ENCODE measurements around the gene SNX32. TPM values are rescaled to one million over a fixed set of nuclear protein-coding genes. Genes with fewer than 3 reads are reported as not detected.
"Not testable (repeated sequence)": the region's sequence is repeated elsewhere in the genome, so short reads cannot be mapped to it uniquely, and the experiment has no call there.

The SNX32 gene
- polyA plus RNA-seq, 4 donors = 1.4 to 3.5 (median 2.6) TPM

DNA sequence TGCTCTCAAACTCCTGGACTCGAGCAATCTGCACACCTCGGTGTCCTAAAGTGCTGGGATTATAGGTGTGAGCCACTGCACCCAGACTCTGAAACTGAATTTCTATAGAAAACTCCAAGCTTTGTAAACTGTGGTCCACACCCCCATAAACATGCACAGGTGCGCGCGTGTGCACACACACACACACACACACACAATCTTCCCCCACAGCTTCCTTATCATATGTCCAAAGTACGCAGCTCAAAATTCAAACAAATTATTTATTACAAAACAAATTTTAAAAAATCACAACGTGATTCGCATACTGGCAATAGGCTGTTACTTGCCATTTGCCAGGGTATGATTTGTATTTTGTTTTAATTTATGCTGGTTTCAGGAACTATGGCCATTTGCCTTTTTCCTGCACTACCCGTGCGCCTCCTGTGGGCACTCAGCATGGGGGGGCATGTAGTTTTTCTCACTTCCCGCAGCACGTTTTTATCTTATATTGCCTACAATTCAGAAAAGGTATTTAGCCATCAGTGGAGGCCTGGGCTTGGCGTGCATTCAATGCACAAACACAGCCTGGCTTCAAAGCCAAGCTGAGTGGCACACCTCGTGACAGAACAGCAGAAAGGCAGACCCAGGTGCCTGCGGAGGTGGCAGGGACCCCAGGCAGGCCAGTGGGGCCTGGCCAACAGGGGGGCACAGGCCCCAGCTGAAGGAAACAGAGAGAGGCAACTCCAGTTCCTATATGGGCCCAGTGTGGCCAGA, 10.8 kb upstream of the SNX32 start:
- no peak for DNase-seq (ENCODE audit: low read depth in 4 of 4, low spot score in 3 of 4)

DNA sequence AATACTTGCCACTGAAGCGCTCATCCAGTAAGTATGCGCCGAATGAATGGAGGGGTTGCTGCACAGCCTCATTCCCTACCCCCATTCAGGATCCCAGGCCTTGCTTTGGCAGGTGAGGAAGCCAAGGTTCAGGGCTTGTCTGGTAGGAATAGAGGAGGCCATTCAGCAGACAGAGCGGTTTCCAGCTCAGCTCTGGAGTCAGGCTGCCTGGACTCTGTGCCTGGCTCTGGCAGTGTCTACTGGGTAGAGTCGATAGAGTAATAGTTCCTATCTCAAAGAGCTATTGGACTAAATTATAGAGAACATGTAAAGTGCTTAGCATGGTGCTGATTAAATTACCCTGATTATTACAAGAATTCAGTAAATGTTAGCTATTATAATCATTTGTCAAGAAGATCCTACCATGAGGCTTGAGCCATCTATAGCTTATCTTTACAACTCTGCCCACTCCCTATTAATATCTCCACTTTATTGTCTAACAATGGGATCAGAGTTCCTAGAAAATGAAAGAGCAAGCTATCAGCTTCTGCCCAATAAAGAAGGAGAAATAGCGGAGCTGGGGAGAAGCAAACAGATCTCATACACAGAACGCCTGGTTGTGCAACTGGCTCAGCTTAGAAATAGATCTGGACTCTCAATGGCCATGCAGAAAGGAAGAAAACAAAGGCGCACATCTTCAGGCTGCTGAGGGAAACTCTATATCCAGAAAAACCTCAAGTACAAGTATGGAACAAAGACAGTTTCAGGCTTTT, 6.6 kb upstream of the SNX32 start:
- DNase-seq (ENCODE audit: low read depth in 4 of 4, low spot score in 3 of 4) = no peak

GRCh38 chr11:65829459-65829858, 4.3 kb upstream of the SNX32 start:
- DNase-seq (ENCODE audit: low read depth in 4 of 4, low spot score in 3 of 4) = no peak

DNA sequence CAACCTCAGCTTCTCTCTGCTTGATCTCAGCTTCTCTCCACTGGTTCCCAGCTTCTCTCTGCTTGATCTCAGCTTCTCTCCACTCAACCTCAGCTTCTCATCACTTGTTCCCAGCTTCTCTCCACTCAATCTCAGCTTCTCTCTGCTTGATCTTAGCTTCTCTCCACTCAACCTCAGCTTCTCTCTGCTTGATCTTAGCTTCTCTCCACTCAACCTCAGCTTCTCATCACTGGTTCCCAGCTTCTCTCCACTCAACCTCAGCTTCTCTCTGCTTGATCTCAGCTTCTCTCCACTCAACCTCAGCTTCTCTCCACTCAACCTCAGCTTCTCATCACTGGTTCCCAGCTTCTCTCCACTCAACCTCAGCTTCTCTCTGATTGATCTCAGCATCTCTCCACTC, 1.5 kb upstream of the SNX32 start:
- DNase-seq (ENCODE audit: low read depth in 4 of 4, low spot score in 3 of 4) = not testable (repeated sequence)

- DNase-seq (ENCODE audit: low read depth in 4 of 4, low spot score in 3 of 4) = no peak
These were observed 439 bp downstream of the SNX32 start for GRCh38 chr11:65834202-65834601.

GRCh38 chr11:65842144-65842543, 8.4 kb downstream of the SNX32 start:
- no peak for DNase-seq (ENCODE audit: low read depth in 4 of 4, low spot score in 3 of 4)

DNA sequence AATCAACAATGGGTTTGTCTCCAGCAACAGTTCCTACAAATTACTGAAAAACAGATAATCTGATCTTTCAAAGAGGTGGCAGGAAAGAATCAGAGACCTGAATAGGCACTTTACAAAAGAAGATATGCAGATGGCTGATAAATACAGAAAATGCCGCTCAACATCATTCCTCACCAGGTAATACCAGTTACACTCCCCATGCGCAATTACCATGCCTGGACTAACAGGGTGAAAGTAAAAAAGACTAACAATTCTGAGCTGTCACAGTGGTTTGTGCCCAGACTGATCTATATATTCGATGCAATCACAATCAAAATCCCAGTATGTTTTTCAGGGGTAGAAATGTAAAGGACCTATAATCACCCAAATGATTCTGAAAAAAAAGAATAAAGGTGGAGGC, 10.0 kb downstream of the SNX32 start:
- DNase-seq (ENCODE audit: low read depth in 4 of 4, low spot score in 3 of 4) = no peak

- no peak for DNase-seq (ENCODE audit: low read depth in 4 of 4, low spot score in 3 of 4)
These were observed 10.6 kb downstream of the SNX32 start for GRCh38 chr11:65844231-65844872.

DNA sequence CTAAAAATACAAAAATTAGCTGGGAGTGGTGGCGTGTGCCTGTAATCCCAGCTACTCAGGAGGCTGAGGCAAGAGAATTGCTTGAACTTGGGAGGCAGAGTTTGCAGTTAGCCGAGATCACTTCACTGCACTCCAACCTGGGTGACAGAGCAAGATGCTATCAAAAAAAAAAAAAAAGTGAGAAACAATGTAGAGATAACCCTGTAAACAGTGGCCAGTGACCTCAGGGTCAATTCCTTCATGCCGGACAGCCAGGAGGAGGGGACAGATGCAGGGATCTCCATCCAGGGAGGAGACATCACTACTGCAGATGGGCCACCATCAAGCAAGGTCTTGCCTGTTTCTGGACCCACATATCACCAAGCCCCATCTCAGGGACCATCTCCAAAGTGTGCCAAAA, 14.0 kb downstream of the SNX32 start:
- DNase-seq (ENCODE audit: low read depth in 4 of 4, low spot score in 3 of 4) = no peak

DNA sequence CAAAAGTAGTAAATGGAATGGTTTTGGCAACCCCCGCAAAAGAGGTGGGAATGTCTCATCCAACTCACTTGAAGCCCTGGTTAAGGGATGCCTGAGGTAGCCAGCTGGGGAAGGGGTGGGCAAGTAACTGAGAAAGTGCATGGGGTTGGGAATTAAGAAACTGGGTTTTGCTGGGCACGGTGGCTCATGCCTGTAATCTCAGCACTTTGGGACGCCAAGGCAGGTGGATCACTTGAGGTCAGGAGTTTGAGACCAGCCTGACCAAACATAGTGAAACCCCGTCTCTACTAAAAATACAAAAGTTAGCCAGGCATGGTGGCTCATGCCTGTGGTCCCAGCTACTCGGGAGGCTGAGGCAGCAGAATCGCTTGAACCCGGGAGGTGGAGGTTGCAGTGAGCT, 14.9 kb downstream of the SNX32 start:
- DNase-seq (ENCODE audit: low read depth in 4 of 4, low spot score in 3 of 4) = not testable (repeated sequence)

DNA sequence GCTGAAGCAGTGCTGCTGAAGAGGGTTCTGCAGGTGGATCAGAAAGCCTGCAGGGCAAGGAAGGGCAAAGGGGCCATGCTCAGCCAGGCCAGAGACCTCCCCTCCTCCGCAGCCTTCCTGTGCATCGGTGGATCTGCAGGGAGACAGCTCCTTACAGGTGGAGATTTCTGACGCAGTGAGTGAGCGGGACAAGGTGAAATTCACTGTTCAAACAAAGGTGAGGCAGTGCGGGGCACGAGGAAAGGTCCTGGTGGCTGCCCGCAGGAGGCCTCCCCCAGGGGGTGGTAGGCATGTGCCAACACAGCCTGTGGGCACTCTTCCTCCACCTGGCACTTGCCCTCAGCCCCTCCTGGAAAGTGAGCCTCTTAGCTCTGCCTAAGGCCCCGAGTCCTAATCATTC, 15.6 kb downstream of the SNX32 start:
- no peak for DNase-seq (ENCODE audit: low read depth in 4 of 4, low spot score in 3 of 4)

GRCh38 chr11:65849771-65850216, 16.0 kb downstream of the SNX32 start:
- no peak for DNase-seq (ENCODE audit: low read depth in 4 of 4, low spot score in 3 of 4)

GRCh38 chr11:65850217-65851082, 16.7 kb downstream of the SNX32 start:
- no peak for DNase-seq (ENCODE audit: low read depth in 4 of 4, low spot score in 3 of 4)

GRCh38 chr11:65851083-65851579, 17.4 kb downstream of the SNX32 start:
- DNase-seq (ENCODE audit: low read depth in 4 of 4, low spot score in 3 of 4) = no peak

GRCh38 chr11:65851811-65852507, 18.2 kb downstream of the SNX32 start:
- no peak for DNase-seq (ENCODE audit: low read depth in 4 of 4, low spot score in 3 of 4)

DNA sequence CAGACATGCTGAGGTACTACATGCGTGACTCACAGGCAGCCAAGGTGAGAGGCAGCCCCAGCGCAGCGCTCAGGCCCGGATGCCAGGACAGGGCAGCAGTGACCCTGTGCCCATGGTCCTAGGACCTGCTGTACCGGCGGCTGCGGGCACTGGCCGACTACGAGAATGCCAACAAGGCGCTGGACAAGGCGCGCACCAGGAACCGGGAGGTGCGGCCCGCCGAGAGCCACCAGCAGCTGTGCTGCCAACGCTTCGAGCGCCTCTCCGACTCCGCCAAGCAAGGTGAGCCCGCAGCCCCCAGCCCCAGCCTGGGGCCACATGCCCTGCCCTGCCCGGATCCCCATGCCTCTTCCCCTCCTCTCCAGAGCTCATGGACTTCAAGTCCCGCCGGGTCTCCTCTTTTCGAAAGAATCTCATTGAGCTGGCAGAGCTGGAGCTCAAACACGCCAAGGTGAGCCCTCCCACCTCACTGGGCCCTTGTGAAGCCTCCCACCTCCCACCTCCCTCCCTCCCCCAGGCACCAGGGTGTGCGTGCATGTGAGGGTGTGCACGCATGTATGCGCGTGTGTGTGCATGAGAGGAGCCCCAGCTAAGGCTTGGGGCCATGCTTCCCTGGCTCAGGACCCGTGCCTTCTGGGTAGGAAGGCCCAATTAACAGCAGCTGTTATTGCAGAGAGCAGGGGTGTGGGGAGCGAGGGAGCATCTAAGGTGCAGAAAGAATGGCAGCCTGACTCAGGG, 18.9 kb downstream of the SNX32 start:
- no peak for DNase-seq (ENCODE audit: low read depth in 4 of 4, low spot score in 3 of 4)

- DNase-seq (ENCODE audit: low read depth in 4 of 4, low spot score in 3 of 4) = no peak
These were observed 19.6 kb downstream of the SNX32 start for GRCh38 chr11:65853246-65853979.

GRCh38 chr11:65854161-65854592, 20.4 kb downstream of the SNX32 start:
- DNase-seq (ENCODE audit: low read depth in 4 of 4, low spot score in 3 of 4) = no peak
